Stimulated activated CD4-positive, alpha-beta T cell treated with anti-CD3 and anti-CD28 coated beads, Interleukin-1b, Interleukin-23, amount 100 ng/mL, for 4 hours (primary cell): ENCODE data around the gene TPT1.
"Not testable (repeated sequence)": the region's sequence is repeated elsewhere in the genome, so short reads cannot be mapped to it uniquely, and the experiment has no call there.

Experiments
- DNase-seq, 2 donors: peaks; one replicate each; pipeline ENCODE4 v3.0.0-alpha.2; 2020; ENCODE audit warnings: low read depth in 2 of 2

The TPT1 gene

GRCh38 chr13:45367358-45367757, 26.4 kb upstream of the TPT1 start:
- DNase-seq = peak; percentile 72 to 83

- no peak for DNase-seq
Observed at GRCh38 chr13:45365558-45365885, 24.5 kb upstream of the TPT1 start.

DNA sequence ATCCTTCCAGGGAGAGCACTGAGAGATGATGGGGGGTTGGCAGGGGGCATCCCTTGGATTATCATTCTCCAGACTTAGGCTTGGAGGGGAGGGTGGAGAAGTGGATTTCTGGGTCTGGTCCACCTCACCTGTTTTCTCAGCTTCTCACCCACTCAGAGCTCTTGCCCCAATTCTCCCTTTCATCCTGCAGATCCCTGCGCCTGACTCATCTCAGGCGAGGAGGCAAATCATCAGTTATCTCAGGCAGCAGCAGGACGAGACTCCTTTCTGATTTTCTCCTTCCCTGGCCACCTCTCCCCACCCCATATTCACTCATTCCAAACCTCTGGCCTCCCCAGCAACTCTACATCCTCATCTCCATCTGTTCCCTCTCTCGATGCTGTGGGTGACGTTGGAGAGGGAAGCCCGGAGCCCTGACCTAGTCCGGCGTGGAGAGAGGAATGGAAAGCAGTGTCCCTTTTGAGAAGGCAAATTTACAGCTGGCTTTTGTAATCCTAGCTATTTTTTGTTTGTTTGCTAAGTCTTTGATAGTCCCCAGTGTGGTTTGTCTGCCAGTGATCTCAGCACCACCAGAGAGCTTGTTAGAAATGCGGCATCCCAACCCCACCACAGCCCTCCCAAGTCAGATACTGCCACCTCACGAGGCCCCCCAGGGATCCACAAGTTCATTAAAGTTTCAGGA, 24.0 kb upstream of the TPT1 start:
- DNase-seq = no peak

- DNase-seq = no peak
Observed at GRCh38 chr13:45362939-45363338, 22.0 kb upstream of the TPT1 start.

DNA sequence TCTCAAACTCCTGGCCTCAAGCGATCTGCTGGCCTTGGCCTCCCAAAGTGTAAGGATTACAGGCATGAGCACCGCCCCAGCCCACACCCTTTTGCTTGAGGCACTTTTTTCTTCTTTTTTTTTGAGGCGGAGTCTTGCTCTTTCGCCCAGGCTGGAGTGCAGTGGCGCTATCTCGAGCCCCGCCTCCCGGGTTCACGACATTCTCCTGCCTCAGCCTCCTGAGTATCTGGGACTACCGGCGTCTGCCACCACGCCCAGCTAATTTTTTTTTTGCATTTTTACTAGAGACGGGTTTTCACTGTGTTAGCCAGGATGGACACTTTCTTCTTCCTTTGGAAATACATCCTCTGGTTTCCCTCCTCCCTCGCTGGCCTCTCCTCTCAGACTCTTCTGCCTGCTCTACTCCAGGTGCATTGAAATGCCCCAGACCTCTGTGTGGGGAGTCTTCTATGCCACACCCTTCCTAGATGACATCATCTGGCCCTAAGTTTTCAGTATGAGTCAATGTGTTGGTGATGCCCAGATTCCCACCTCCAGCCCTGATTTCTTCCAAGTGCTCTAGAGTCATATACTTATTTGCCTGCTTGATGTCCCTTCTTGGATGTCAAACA, 20.7 kb upstream of the TPT1 start:
- no peak for DNase-seq

DNA sequence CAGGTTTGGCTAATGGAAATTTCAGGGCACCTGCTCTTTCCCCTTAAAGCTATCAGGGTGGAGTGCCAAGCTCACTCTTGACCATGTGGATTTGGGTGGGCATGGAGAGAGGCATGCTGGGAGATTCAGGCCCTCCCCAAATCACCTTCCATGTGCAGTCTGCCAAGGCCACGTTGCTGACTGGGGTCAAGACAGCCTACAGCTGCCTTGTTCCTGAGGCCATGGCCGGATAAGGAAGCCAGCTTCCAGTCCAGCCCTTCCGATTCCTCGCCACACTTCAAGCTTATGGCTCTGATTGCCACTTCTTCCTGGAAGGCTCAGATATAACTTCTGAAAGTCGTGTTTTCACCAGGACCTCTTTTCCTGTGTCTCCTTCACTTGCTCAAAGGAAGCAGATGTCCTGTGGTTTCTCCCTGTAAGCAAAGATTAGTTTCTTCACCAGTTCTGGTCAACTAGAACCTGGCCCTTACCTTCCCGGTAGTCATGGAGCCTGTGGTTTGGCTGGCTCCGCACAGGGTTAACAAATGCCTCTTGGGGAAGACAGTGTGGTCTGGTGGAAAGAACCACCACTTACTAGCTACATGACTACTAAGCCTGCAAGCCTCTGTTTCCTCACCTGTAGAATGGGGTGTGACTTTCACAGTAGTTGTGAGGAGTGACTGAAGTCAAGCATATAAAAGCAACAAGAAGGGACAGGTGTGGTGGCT, 16.1 kb upstream of the TPT1 start:
- no peak for DNase-seq

GRCh38 chr13:45353895-45354294, 12.9 kb upstream of the TPT1 start:
- no peak for DNase-seq

GRCh38 chr13:45352031-45352430, 11.0 kb upstream of the TPT1 start:
- DNase-seq = no peak

GRCh38 chr13:45350152-45350551, 9.2 kb upstream of the TPT1 start:
- no peak for DNase-seq

DNA sequence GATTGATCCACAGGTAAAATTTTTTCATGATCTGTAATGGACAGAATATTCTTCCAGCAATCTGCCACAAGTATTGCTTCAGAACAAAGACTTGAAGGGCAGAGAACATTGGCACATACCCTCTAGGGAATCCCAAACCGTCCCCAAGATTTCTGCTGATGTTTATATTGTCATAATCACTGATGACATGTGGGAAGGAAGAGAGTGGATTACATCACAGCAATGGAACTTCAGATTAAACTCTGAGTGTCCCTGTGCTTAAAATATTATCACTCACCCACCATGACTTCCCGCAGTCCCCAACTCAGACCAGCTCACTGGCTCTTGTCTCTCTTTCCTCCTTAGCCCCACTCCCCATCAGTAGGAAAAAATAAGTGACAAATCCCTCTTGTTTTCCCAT, 8.5 kb upstream of the TPT1 start:
- no peak for DNase-seq

- DNase-seq = not testable (repeated sequence)
Observed at GRCh38 chr13:45344064-45344463, 3.1 kb upstream of the TPT1 start.

DNA sequence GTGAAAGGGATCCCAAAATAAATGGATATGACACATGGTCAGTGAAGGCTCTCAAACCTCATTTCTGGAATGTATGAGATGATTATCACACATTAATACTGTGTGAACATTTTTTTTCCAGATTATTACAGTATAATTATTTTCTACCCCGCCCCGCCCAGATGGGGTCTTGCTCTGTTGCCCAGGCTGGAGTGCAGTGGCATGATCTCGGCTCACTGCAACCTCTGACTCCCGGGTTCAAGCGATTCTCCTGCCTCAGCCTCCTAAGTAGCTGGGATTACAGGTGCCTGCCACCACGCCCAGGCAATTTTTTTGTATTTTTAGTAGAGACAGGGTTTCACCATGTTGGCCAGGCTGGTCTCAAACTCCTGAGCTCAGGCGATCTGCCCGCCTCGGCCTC, 2.1 kb upstream of the TPT1 start:
- DNase-seq = not testable (repeated sequence)

DNA sequence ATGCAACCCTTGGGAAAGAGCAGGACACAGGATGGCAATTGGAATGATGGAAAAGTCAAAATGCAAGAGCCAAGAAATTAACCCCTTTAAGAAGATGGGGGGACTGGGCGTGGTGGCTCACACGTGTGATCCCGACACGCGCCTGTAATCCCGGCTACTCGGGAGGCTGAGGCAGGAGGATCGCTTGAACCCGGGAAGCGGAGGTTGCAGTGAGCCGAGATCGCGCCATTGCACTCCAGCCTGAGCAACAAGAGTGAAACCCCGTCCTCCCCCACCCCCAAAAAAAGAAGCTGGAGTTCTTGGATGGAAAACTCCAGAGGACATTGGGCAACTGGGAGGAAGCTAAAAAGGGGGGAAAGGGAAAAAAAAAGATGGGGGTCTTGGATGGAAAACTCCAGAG, 1.7 kb upstream of the TPT1 start:
- not testable (repeated sequence) for DNase-seq

DNA sequence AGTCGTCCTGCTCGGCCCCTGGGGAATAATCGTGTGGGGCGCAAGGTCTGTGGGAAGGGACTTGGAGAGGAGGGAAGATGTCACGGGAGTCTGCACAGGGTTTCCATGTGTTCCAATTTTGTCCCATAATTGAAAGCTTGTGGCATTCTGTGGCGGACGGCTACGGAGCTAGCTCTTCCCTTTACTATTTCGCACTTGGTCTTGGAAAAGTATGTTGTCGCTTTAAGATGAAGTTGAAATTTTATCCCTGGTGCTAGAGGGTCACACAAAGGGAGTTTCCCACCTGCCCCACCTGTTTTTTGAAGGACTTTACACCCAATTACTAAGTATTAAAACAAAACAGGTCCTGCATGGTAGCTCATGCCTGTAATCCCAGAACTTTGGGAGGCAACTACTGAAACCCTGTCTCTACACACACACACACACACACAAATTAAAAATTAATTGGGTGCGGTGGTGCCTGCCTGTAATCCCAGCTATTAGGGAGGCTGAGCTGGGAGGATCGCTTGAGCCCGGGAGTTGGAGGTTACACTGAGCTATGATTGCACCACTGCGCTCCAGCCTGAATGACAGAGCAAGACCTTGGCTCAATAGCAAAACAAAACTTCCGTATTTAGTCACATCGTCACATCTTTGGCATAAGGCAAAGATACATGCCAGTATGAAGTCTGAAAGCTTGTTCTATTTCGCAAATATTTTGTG, 967 bp upstream of the TPT1 start:
- no peak for DNase-seq

DNA sequence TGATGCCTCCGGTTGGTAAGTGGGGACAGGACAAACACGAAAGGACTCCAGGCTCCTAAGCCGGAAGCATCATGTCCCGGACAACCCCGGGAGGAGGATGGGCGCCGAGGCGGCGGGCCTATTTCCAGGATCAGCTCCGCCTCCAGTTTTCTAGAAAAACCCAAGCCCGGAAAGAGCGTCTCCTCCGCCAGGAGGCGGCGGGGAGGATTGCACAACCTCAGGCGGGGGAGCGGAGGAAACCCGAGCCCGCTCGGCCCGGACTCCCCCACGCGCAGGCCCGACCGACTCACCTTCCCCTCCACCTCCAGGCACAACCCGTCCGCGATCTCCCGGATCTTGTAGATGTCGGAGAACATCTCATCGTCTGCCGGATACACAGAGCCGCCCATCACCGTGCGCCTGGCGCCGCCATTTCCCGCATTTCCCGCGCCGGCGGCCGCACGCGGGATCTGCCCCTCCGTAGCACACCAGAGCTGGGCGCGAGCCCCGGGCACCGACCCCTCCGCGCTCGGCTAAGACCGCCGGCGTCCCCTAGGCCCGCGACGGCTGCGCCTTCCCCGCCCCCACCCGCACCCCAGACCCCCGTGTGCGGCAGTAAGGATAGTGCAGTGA, 455 bp downstream of the TPT1 start:
- DNase-seq = peak; percentile 68 to 81

DNA sequence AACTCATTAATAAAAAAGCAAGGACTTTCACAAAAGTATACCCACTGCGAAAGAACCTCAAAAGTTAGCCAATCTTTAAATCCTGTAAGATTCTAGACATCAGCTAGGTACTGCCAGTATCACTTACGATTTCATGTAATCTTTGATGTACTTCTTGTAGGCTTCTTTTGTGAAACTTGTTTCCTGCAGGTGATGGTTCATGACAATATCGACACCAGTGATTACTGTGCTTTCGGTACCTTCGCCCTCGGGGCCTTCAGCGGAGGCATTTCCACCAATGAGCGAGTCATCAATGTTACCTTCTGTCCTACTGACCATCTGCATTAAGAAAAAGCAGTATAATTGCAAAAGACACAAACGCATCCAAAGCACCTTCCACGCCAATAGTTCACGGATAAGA, 1.1 kb downstream of the TPT1 start:
- peak in 1 of 2 donors; percentile 40 for DNase-seq

- no peak for DNase-seq
Observed at GRCh38 chr13:45339399-45339798, 1.6 kb downstream of the TPT1 start.

DNA sequence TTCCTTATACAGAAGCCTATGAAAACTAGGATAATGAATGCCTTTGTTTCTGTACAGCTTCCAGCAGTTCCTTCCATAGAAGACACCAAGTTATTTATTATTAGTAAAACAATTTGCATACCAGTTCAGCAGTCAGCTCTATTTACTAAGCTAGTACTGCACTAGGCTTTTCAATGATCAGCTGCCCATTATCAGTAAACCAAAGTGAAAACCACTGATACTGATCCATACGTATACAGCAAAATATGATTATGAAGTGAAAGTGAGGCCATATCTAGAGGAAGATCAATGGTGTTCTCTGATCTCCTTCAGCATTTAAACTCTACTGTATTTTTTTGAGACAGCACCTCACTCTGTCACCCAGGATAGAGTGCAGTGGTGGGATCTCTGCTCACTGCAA, 3.2 kb downstream of the TPT1 start:
- DNase-seq = no peak

- DNase-seq = no peak
Observed at GRCh38 chr13:45337395-45337794, 3.6 kb downstream of the TPT1 start.

- no peak for DNase-seq
Observed at GRCh38 chr13:45336025-45336800, 4.8 kb downstream of the TPT1 start.

DNA sequence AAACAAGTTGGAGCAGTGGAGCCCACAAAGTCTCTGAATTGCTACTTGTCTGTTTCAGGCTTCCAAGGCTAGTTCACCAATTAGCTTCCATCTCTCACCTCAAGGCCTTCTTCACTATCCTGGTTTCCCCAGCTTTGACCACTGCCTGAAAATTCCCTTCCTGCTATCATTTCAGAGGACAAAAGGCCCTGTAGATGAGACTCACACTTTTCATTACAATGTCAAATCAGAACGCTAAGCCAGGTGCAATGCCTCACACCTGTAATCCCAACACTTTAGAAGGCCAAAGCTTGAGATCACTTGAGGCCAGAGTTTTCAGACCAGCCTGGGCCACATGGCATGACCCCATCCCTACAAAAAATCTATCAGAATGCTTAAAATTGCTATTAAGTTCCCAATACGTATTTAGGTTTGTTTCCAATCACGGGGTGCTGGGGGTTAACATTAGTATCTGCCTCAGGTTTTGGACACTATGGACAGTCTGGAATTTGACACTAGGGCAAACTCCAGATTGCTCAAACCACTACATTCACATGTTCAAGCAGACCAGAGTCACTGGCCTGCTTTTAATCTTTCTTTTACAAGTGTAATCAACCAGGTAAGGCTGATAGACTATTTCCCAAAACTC, 5.5 kb downstream of the TPT1 start:
- no peak for DNase-seq
